CD4-positive, alpha-beta T cell treated with Interleukin-17A for 4 hours (primary cell): ENCODE data around the gene CREB3L2.

Source experiments
- DNase-seq: peaks from one replicate; pipeline ENCODE4 v3.0.0-alpha.2; 2020; ENCODE audit warnings: mixed read lengths

Gene CREB3L2

GRCh38 chr7:137949416-137950262, 52.2 kb downstream of the CREB3L2 start:
- no peak for DNase-seq

- DNase-seq, result no peak
Observed at GRCh38 chr7:137948845-137949330, 53.0 kb downstream of the CREB3L2 start.

- DNase-seq, result no peak
Observed at GRCh38 chr7:137948083-137948844, 53.6 kb downstream of the CREB3L2 start.

- DNase-seq, result no peak
Observed at GRCh38 chr7:137947046-137947445, 54.8 kb downstream of the CREB3L2 start.

- DNase-seq, result no peak
Observed at GRCh38 chr7:137946011-137946410, 55.9 kb downstream of the CREB3L2 start.

GRCh38 chr7:137944168-137944567, 57.7 kb downstream of the CREB3L2 start:
- DNase-seq, result no peak

GRCh38 chr7:137943132-137943551, 58.7 kb downstream of the CREB3L2 start:
- no peak for DNase-seq

- DNase-seq, result no peak
Observed at GRCh38 chr7:137942484-137943115, 59.3 kb downstream of the CREB3L2 start.

- DNase-seq, result no peak
Observed at GRCh38 chr7:137940656-137941518, 61.0 kb downstream of the CREB3L2 start.

GRCh38 chr7:137940218-137940617, 61.7 kb downstream of the CREB3L2 start:
- DNase-seq, result no peak

GRCh38 chr7:137937202-137937560, 64.7 kb downstream of the CREB3L2 start:
- DNase-seq, result no peak

- no peak for DNase-seq
Observed at GRCh38 chr7:137936509-137937201, 65.2 kb downstream of the CREB3L2 start.

- peak; percentile 17 for DNase-seq
Observed at GRCh38 chr7:137935884-137936508, 65.9 kb downstream of the CREB3L2 start.

- no peak for DNase-seq
Observed at GRCh38 chr7:137934941-137935883, 66.7 kb downstream of the CREB3L2 start.

GRCh38 chr7:137934176-137934826, 67.6 kb downstream of the CREB3L2 start:
- no peak for DNase-seq

- no peak for DNase-seq
Observed at GRCh38 chr7:137933270-137934017, 68.4 kb downstream of the CREB3L2 start.

GRCh38 chr7:137932881-137933269, 69.0 kb downstream of the CREB3L2 start:
- DNase-seq, result no peak

GRCh38 chr7:137931823-137932222, 70.1 kb downstream of the CREB3L2 start:
- no peak for DNase-seq

- no peak for DNase-seq
Observed at GRCh38 chr7:137930581-137930980, 71.3 kb downstream of the CREB3L2 start.
